B cell (primary cell): ENCODE measurements around the gene BMAL1. TPM values are rescaled to one million over a fixed set of nuclear protein-coding genes. Genes with fewer than 3 reads are reported as not detected.

ENCODE experiments used
- ATAC-seq: fragments of 200-7000 bp; cut with Tn5 transposase; one replicate; pipeline ENCODE4 v1.10.0; 2021; ENCODE audit warnings: low read depth, mild to moderate bottlenecking, moderate number of reproducible peaks, moderate library complexity
- CTCF ChIA-PET: fragments of 350-600 bp; sonication (Branson Sonifier 250); formaldehyde crosslinking; loops from one replicate; lab custom pipeline; 2021; ENCODE audit warnings: antibody characterized with exemption, inconsistent platforms; lab: Charles Lee
- POLR2A ChIA-PET: fragments of 350-600 bp; sonication (Branson Sonifier 250); formaldehyde crosslinking; loops from one replicate; lab custom pipeline; 2021; ENCODE audit warnings: antibody characterized with exemption; lab: Charles Lee
- DNase-seq: peaks from one replicate; pipeline ENCODE4 v3.0.0; 2013
- H2AFZ ChIP-seq: 2 replicates; pipeline ENCODE4 v1.6.1; 2012; ENCODE audit warnings: mild to moderate bottlenecking, low read depth, low read length; ENCODE audit not compliant: insufficient read depth, poor library complexity, severe bottlenecking
- H3K27ac ChIP-seq, 2 donors: 1 replicate in 1 of 2; 2 replicates in 1 of 2; pipeline ENCODE4 v1.5.1; 2012 to 2013; ENCODE audit warnings: low read length in 2 of 2, mild to moderate bottlenecking in 2 of 2, moderate library complexity in 1 of 2
- H3K27me3 ChIP-seq, 4 experiments: fragments of 200-600 bp in 1 of 4; sonication (generic) in 1 of 4; replicated peaks in 1 of 4; 1 replicate in 2 of 4; 2 replicates in 2 of 4; pipeline versions ENCODE4 v1.6.1 to v1.7.0; 2013 to 2016; ENCODE audit warnings: low read length in 3 of 4, mild to moderate bottlenecking in 2 of 4, mixed read lengths in 1 of 4, moderate library complexity in 1 of 4; ENCODE audit not compliant: insufficient read depth in 4 of 4, control insufficient read depth in 3 of 4; ENCODE audit errors: control extremely low read depth in 1 of 4
- H3K36me3 ChIP-seq, 2 experiments: replicated peaks in 1 of 2; 1 replicate in 1 of 2; 2 replicates in 1 of 2; pipeline versions ENCODE4 v1.6.1 to v1.7.1; 2013; ENCODE audit warnings: low read length in 1 of 2; ENCODE audit not compliant: insufficient read depth in 2 of 2, control insufficient read depth in 1 of 2; ENCODE audit errors: control extremely low read depth in 1 of 2, extremely low read depth in 1 of 2
- H3K4me1 ChIP-seq, 2 donors: fragments of 200-600 bp in 1 of 2; sonication (generic) in 1 of 2; 1 replicate in 1 of 2; 2 replicates in 1 of 2; pipeline versions ENCODE4 v1.5.1 to v1.6.1; 2013 to 2017; ENCODE audit warnings: low read length in 2 of 2; ENCODE audit not compliant: control insufficient read depth in 2 of 2, insufficient read depth in 2 of 2
- H3K4me2 ChIP-seq: replicated peaks from 2 replicates; pipeline ENCODE3; 2012; ENCODE audit warnings: mild to moderate bottlenecking, low read depth, low read length; ENCODE audit not compliant: poor library complexity, severe bottlenecking
- H3K4me3 ChIP-seq, 5 experiments: fragments of 200-600 bp in 1 of 5; sonication (generic) in 1 of 5; 1 replicate in 3 of 5; 2 replicates in 2 of 5; pipeline versions ENCODE4 v1.5.1 to v1.7.0; 2011 to 2016; ENCODE audit warnings: low read length in 4 of 5, mild to moderate bottlenecking in 4 of 5, low read depth in 2 of 5, control low read depth in 1 of 5, moderate library complexity in 1 of 5; ENCODE audit not compliant: insufficient read depth in 1 of 5; ENCODE audit errors: control extremely low read depth in 1 of 5, extremely low read depth in 1 of 5
- H3K79me2 ChIP-seq: fragments of 200-600 bp; sonication (generic); one replicate; pipeline ENCODE4 v1.6.0; 2016; ENCODE audit warnings: low read length; ENCODE audit not compliant: control insufficient read depth, insufficient read depth
- H3K9ac ChIP-seq: fragments of 200-600 bp; sonication (generic); 2 replicates; pipeline ENCODE4 v1.6.1; 2017; ENCODE audit warnings: mild to moderate bottlenecking, low read length, moderate library complexity
- H3K9me3 ChIP-seq, 3 donors: one replicate each; pipeline versions ENCODE4 v1.6.1 to v1.7.1; 2013; ENCODE audit warnings: low read length in 2 of 3; ENCODE audit not compliant: control insufficient read depth in 2 of 3, insufficient read depth in 1 of 3; ENCODE audit errors: control extremely low read depth in 1 of 3
- H4K20me1 ChIP-seq: 2 replicates; pipeline ENCODE4 v1.6.0; 2012; ENCODE audit warnings: mild to moderate bottlenecking, low read length; ENCODE audit not compliant: insufficient read depth, control insufficient read depth, poor library complexity, severe bottlenecking
- H3K27ac Mint-ChIP-seq: one replicate; pipeline ENCODE4 v1.8.0; 2021; ENCODE audit warnings: mixed read lengths
- H3K27me3 Mint-ChIP-seq: one replicate; pipeline ENCODE4 v1.8.0; 2021; ENCODE audit warnings: mixed read lengths
- H3K4me1 Mint-ChIP-seq: one replicate; pipeline ENCODE4 v1.8.0; 2021; ENCODE audit warnings: mixed read lengths
- H3K4me3 Mint-ChIP-seq: one replicate; pipeline ENCODE4 v1.8.0; 2021; ENCODE audit warnings: mixed read lengths
- H3K9me3 Mint-ChIP-seq: one replicate; pipeline ENCODE4 v1.8.0; 2022; ENCODE audit warnings: mixed read lengths; ENCODE audit not compliant: insufficient read depth
- EZH2 ChIP-seq: IDR thresholded peaks from 2 replicates; pipeline ENCODE4 v1.6.1; 2012; ENCODE audit warnings: borderline replicate concordance, low read depth, mild to moderate bottlenecking, moderate library complexity, low read length; ENCODE audit not compliant: insufficient read depth, poor library complexity, severe bottlenecking
- intact Hi-C: fragments of 100-400 bp; cut with micrococcal nuclease; formaldehyde crosslinking; loops from one replicate; pipeline ENCODE4 v1.10.0; 2022
- polyA plus RNA-seq: library from polyadenylated mRNA; depleted of rRNA; stranded (reverse); fragments of >200 nt; gene quantifications from 2 replicates; pipeline ENCODE4 v1.2.3, GENCODE V29; 2012
- total RNA-seq, 2 donors: library from RNA; stranded (reverse); fragments of 120-200 nt in 1 of 2; gene quantifications; 1 replicate in 1 of 2; 2 replicates in 1 of 2; pipeline versions ENCODE4 v1.2.3 to v1.2.4, GENCODE V29; 2013 to 2022
- TF ChIP-seq, protein P1 (sequence below): fragments of 200-600 bp; IDR thresholded peaks from one replicate; pipeline ENCODE4 v1.8.0; 2022; ENCODE audit warnings: antibody characterized with exemption, mild to moderate bottlenecking

The BMAL1 gene
- total and polyA plus RNA-seq, 2 donors (not counting 1 experiment from before 2014, with no cell fraction given) = 8.6 to 39.1 TPM

DNA sequence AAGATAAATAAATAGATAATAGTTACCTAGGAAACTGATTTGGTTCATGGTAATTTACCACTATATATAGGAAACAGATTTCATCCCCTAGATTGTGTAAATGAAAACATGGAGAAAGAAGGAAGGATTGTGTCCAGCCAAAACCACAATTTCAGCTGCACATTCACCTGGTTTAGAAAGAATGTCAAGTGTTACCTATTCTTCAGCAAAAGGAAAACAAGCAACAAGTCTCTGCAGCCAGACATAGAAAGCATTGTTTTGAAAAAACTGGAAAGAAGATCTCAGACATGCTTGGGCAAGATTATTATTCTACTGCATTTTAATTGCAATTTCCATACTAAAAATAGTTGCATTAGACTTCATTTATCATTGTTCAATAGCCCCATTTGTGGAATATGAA is 8.8 kb upstream of the BMAL1 start:
- H3K27ac Mint-ChIP-seq = no peak overlapping the region
- Histone ChIP-seq H3K9me3 (no peaks in the 10 kb centered on the region), H4K20me1 (no peaks in the 10 kb centered on the region), H3K27ac (no peak overlapping the region), H3K79me2 (no peaks in the 10 kb centered on the region), H3K4me1 (no peaks in the 10 kb centered on the region), H2AFZ (no peak overlapping the region), H3K36me3 (no peaks in the 10 kb centered on the region), H3K4me2 (no peak overlapping the region), H3K27me3 (peaks cover 0 to 2% (median 1%) of the 10 kb centered on the region in 4 experiments), H3K4me3 (no peak overlapping the region), H3K9ac (no peak overlapping the region)
- H3K27me3 Mint-ChIP-seq = peaks cover 35% of the 10 kb centered on the region
- H3K4me1 Mint-ChIP-seq = peaks cover 2% of the 10 kb centered on the region
- intact Hi-C loops = no loop called here
- DNase-seq (no peak), ATAC-seq (no peak)
- H3K9me3 Mint-ChIP-seq = no peaks in the 10 kb centered on the region
- H3K4me3 Mint-ChIP-seq = no peak overlapping the region
- TF ChIP-seq, protein P1, sequence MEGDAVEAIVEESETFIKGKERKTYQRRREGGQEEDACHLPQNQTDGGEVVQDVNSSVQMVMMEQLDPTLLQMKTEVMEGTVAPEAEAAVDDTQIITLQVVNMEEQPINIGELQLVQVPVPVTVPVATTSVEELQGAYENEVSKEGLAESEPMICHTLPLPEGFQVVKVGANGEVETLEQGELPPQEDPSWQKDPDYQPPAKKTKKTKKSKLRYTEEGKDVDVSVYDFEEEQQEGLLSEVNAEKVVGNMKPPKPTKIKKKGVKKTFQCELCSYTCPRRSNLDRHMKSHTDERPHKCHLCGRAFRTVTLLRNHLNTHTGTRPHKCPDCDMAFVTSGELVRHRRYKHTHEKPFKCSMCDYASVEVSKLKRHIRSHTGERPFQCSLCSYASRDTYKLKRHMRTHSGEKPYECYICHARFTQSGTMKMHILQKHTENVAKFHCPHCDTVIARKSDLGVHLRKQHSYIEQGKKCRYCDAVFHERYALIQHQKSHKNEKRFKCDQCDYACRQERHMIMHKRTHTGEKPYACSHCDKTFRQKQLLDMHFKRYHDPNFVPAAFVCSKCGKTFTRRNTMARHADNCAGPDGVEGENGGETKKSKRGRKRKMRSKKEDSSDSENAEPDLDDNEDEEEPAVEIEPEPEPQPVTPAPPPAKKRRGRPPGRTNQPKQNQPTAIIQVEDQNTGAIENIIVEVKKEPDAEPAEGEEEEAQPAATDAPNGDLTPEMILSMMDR = no peak
- TF ChIP-seq EZH2 = no peak
- POLR2A ChIA-PET = no interaction called here
- CTCF ChIA-PET = interaction anchor here (1.3 kb wide), 1 partner anchor 66 kb away, joined by 3 read pairs; no protein-coding TSS in a partner anchor

DNA sequence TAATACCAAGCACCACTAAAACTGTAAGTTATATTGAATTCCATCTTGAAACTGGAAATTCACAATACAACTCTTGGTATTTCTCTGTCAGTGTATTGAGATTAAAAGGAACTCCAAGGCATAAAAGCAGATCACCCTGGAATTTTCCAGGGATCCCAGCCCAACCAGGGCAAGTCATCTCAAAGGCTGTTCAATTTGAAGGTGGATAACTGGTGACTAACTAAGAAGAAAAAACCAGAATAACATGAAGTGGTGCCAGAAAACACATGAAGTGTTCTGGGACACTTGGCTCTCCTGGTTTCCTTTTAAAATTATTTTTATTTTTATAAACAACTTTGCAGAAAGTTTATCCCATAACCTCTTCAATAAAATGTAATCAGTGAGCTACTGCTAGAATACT is 7.8 kb upstream of the BMAL1 start:
- Histone ChIP-seq H3K4me1 (no peaks in the 10 kb centered on the region), H3K4me2 (no peak overlapping the region), H3K9ac (no peak overlapping the region), H3K36me3 (no peaks in the 10 kb centered on the region), H3K27ac (no peak overlapping the region), H3K4me3 (no peak overlapping the region), H4K20me1 (no peaks in the 10 kb centered on the region), H3K79me2 (no peaks in the 10 kb centered on the region), H3K27me3 (peaks cover 0 to 7% (median 4%) of the 10 kb centered on the region in 4 experiments), H3K9me3 (no peaks in the 10 kb centered on the region), H2AFZ (no peak overlapping the region)
- CTCF ChIA-PET = interaction anchor here (1.3 kb wide), 1 partner anchor 65 kb away, joined by 3 read pairs; no protein-coding TSS in a partner anchor
- H3K4me3 Mint-ChIP-seq = no peak overlapping the region
- ATAC-seq (no peak), DNase-seq (no peak)
- intact Hi-C loops = loop anchor here (10.0 kb wide), 1 partner anchor 1065 kb away; no protein-coding TSS in a partner anchor
- H3K4me1 Mint-ChIP-seq = peaks cover 2% of the 10 kb centered on the region
- no peaks in the 10 kb centered on the region for H3K9me3 Mint-ChIP-seq
- H3K27me3 Mint-ChIP-seq = peaks cover 39% of the 10 kb centered on the region
- POLR2A ChIA-PET = no interaction called here
- TF ChIP-seq, protein P1 = no peak
- TF ChIP-seq EZH2 = no peak
- H3K27ac Mint-ChIP-seq = no peak overlapping the region
